A673 (cell line): ENCODE measurements around the gene DDX21. TPM values are rescaled to one million over a fixed set of nuclear protein-coding genes. Genes with fewer than 3 reads are reported as not detected.
"Not testable (repeated sequence)": the region's sequence is repeated elsewhere in the genome, so short reads cannot be mapped to it uniquely, and the experiment has no call there.

Source experiments
- Bru-seq: library from RNA; stranded (reverse); fragments of 400-500 nt; gene quantifications from one replicate; lab custom pipeline; 2021; lab: Mats Ljungman, UMichigan
- BruChase-seq, 2 experiments: library from RNA; stranded (reverse); fragments of 400-500 nt; gene quantifications; one replicate each; lab custom pipeline; 2021; lab: Mats Ljungman, UMichigan
- BruUV-seq: library from RNA; stranded (reverse); fragments of 400-500 nt; replicated peaks from 2 replicates; lab custom pipeline; 2021; lab: Mats Ljungman, UMichigan
- CTCF ChIA-PET: fragments of 300-600 bp; sonication (Branson Sonifier 250); formaldehyde crosslinking; loops from one replicate; lab custom pipeline; 2022; ENCODE audit warnings: antibody characterized with exemption; lab: Charles Lee
- POLR2A ChIA-PET: fragments of 300-600 bp; sonication (Branson Sonifier 250); formaldehyde crosslinking; loops from one replicate; lab custom pipeline; 2022; ENCODE audit warnings: antibody characterized with exemption; ENCODE audit not compliant: low non-redundant PET; lab: Charles Lee
- DNase-seq: peaks from one replicate; pipeline ENCODE4 v3.0.0-alpha.2; 2015; ENCODE audit warnings: low spot score
- H3K27ac ChIP-seq: fragments of 200-600 bp; sonication (generic); 2 replicates; pipeline ENCODE4 v1.5.1; 2016; ENCODE audit warnings: mixed run types, low read depth, mild to moderate bottlenecking, mixed read lengths, antibody characterized with exemption, low read length; ENCODE audit not compliant: poor library complexity, severe bottlenecking
- H3K27me3 ChIP-seq: fragments of 200-600 bp; sonication (generic); replicated peaks from 2 replicates; pipeline ENCODE4 v1.6.1; 2017; ENCODE audit warnings: mixed run types, low read depth, mild to moderate bottlenecking, mixed read lengths, antibody characterized with exemption, low read length; ENCODE audit not compliant: insufficient read depth, poor library complexity
- H3K36me3 ChIP-seq: fragments of 200-600 bp; sonication (generic); 2 replicates; pipeline ENCODE4 v1.6.1; 2016; ENCODE audit warnings: mixed run types, mild to moderate bottlenecking, mixed read lengths, antibody characterized with exemption, low read length; ENCODE audit not compliant: insufficient read depth, poor library complexity, severe bottlenecking
- H3K4me1 ChIP-seq: fragments of 200-600 bp; sonication (generic); 2 replicates; pipeline ENCODE4 v1.6.1; 2017; ENCODE audit warnings: mixed run types, mild to moderate bottlenecking, mixed read lengths, antibody characterized with exemption, low read length; ENCODE audit not compliant: insufficient read depth, poor library complexity, severe bottlenecking
- H3K4me3 ChIP-seq: fragments of 200-600 bp; sonication (generic); 2 replicates; pipeline ENCODE4 v1.5.1; 2016; ENCODE audit warnings: low read depth, mixed run types, mild to moderate bottlenecking, mixed read lengths, low read length; ENCODE audit not compliant: poor library complexity, severe bottlenecking
- H3K9me3 ChIP-seq: fragments of 200-600 bp; sonication (generic); 2 replicates; pipeline ENCODE4 v1.6.1; 2016; ENCODE audit warnings: mixed run types, low read depth, mild to moderate bottlenecking, mixed read lengths, antibody characterized with exemption, low read length; ENCODE audit not compliant: poor library complexity, severe bottlenecking
- CTCF ChIP-seq: fragments of 300-800, 200-600 bp; sonication (generic); conservative IDR thresholded peaks from 2 replicates; pipeline ENCODE4 v1.5.1; 2017; ENCODE audit warnings: low read depth, mild to moderate bottlenecking, antibody characterized with exemption, low read length, moderate library complexity, mixed read lengths
- EZH2 ChIP-seq: fragments of 200-600 bp; sonication (generic); IDR thresholded peaks from 2 replicates; pipeline ENCODE4 v1.6.1; 2017; ENCODE audit warnings: borderline replicate concordance, low read depth, mild to moderate bottlenecking, mixed read lengths, antibody characterized with exemption, low read length; ENCODE audit not compliant: poor library complexity, severe bottlenecking
- intact Hi-C: fragments of 100-400 bp; cut with micrococcal nuclease; formaldehyde crosslinking; loops from one replicate; pipeline ENCODE4 v1.10.0; 2022; ENCODE audit not compliant: unreplicated experiment
- long read RNA-seq: library from polyadenylated mRNA; stranded (forward); transcript quantifications from one replicate; pipeline ENCODE4 v2.0.0, GENCODE V29; 2022
- total RNA-seq: library from RNA; stranded (reverse); gene quantifications from 2 replicates; pipeline ENCODE4 v1.2.3, GENCODE V29; 2021

DDX21 gene
- 154 and 188 TPM in 2 replicates for total RNA-seq
- Bru-seq, nascent RNA = percentile 98 among the genes with signal in this experiment
- BruChase-seq, experiment 1, labeled RNA remaining after a 2-hour chase = percentile 99 among the genes with signal in this experiment
- percentile 99 among the genes with signal in this experiment for BruChase-seq, experiment 2, labeled RNA remaining after a 6-hour chase
- long read RNA-seq, full-length matches to known transcripts = 149 of 195 reads
- long read RNA-seq, partial matches to known transcripts = 25 of 195 reads
- long read RNA-seq, other reads (novel, unspliced or antisense) = 21 of 195 reads

DNA sequence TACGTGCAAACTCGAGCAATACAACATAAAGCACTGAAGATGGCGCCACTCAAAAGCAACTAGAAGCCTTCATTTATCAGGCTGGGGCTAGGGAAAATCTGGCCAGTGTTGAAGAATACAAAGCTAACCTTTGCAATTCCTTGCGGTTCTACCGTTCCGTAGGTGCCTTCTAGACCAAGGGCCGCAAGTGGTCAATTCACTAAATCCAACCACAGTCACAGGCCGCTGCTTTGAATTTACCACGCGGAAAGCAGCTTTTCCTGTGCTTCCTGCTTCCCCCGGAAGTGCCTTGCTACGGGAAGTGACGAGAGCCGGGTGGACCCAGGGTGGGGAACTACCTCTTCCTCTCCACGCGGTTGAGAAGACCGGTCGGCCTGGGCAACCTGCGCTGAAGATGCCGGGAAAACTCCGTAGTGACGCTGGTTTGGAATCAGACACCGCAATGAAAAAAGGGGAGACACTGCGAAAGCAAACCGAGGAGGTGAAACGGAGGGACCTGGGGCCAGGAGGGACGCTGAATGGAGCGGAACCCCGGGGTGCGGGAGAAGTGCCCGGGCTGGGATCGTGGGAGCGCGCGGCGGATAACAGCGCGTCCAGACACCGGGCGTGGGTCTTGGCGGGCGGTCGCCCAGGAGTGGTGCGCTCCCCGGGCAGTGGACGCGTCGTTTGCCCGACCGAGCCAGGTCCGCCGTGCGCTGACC lies at the start of gene DDX21:
Gene DDX21, plus strand, starts transcription at position 339 of the 701 bp plus-strand sequence. Its CDS starts 56 bp downstream, at position 395.
- POLR2A ChIA-PET = interaction anchor here (0.6 kb wide), 1 partner anchor 26 kb away, joined by 3 read pairs; no protein-coding TSS in a partner anchor
- H3K27ac ChIP-seq = peak within 1 kb of the TSS; percentile 86
- no peak for TF ChIP-seq EZH2
- TF ChIP-seq CTCF = peak; percentile 79
- H3K4me3 ChIP-seq = peak within 1 kb of the TSS; percentile 74
- intact Hi-C loops = loop anchor here (5.0 kb wide), 1 partner anchor 54 kb away; the partner anchor contains the start of gene DDX50
- peak; percentile 97 for DNase-seq
- CTCF ChIA-PET = interaction anchor here (0.6 to 1.2 kb wide), 2 partner anchors 137 to 457 kb away, joined by 3 to 4 read pairs; no protein-coding TSS in a partner anchor
- H3K4me1 ChIP-seq = no peaks in the 10 kb centered on the region
- H3K27me3 ChIP-seq = no peaks in the 10 kb centered on the region
- peaks cover 20% of the 10 kb centered on the region for H3K36me3 ChIP-seq
- H3K9me3 ChIP-seq = no peaks in the 10 kb centered on the region
- TSS peak; percentile 61 for BruUV-seq

GRCh38 chr10:68924593-68924992 lies 31.4 kb upstream of the DDX21 start:
- BruUV-seq = no TSS peak
- no peak for DNase-seq
- POLR2A ChIA-PET = no interaction called here
- H3K9me3 ChIP-seq = no peaks in the 10 kb centered on the region
- no peak overlapping the region for H3K4me3 ChIP-seq
- no peaks in the 10 kb centered on the region for H3K27me3 ChIP-seq
- H3K4me1 ChIP-seq = no peaks in the 10 kb centered on the region
- CTCF ChIA-PET = no interaction called here
- intact Hi-C loops = no loop called here
- peaks cover 35% of the 10 kb centered on the region for H3K36me3 ChIP-seq
- TF ChIP-seq EZH2 (no peak), CTCF (no peak)
- no peak overlapping the region for H3K27ac ChIP-seq

GRCh38 chr10:68925489-68925888 lies 30.5 kb upstream of the DDX21 start:
- H3K27me3 ChIP-seq = no peaks in the 10 kb centered on the region
- no peak for DNase-seq
- intact Hi-C loops = no loop called here
- H3K4me3 ChIP-seq = no peak overlapping the region
- no peak overlapping the region for H3K27ac ChIP-seq
- ChIA-PET POLR2A (no interaction called here), CTCF (no interaction called here)
- BruUV-seq = no TSS peak
- peaks cover 30% of the 10 kb centered on the region for H3K36me3 ChIP-seq
- H3K9me3 ChIP-seq = no peaks in the 10 kb centered on the region
- no peaks in the 10 kb centered on the region for H3K4me1 ChIP-seq
- TF ChIP-seq EZH2 (no peak), CTCF (no peak)

DNA sequence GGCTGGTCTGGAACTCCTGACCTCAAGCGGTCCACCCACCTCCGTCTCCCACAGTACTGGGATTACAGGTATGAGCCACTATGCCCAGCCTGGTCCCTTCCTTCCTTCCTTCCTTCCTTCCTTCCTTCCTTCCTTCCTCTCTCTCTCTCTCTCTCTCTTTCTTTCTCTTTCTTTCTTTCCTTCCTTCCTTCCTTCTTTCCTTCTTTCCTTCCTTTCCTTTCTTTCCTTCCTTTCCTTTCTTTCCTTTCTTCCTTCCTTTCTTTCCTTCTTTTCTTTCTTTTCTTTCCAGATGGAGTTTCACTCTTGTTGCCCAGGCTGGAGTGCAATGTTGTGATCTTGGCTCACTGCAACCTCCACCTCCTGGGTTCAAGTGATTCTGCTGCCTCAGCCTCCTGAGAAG lies 26.8 kb upstream of the DDX21 start:
- H3K4me3 ChIP-seq, BruUV-seq, H3K27ac ChIP-seq, DNase-seq, POLR2A ChIA-PET, H3K9me3 ChIP-seq, CTCF ChIA-PET, H3K27me3 ChIP-seq, intact Hi-C loops, H3K4me1 ChIP-seq: not testable (repeated sequence)
- peaks cover 22% of the 10 kb centered on the region for H3K36me3 ChIP-seq

DNA sequence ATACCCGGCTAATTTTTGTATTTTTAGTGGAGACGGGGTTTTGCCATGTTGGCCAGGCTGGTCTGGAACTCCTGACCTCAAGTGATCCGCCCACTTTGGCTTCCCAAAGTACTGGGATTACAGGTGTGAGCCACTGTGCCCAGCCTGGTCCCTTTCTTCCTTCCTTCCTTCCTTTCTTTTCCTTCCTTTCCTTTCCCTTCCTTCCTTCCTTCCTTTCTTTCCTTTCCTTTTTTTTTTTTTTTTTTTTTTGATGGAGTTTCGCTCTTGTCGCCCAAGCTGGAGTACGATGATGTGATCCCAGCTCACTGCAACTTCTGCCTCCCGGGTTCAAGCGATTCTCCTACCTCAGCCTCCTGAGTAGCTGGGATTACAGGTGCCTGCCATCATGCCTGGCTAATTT lies 26.1 kb upstream of the DDX21 start:
- BruUV-seq, DNase-seq, H3K4me3 ChIP-seq, H3K27me3 ChIP-seq, H3K4me1 ChIP-seq, intact Hi-C loops, CTCF ChIA-PET, H3K27ac ChIP-seq, H3K9me3 ChIP-seq: not testable (repeated sequence)
- peaks cover 22% of the 10 kb centered on the region for H3K36me3 ChIP-seq
- POLR2A ChIA-PET = interaction anchor here (0.6 kb wide), 1 partner anchor 26 kb away, joined by 3 read pairs; no protein-coding TSS in a partner anchor
